Lung (tissue), 12 donors: ENCODE results near the gene L3MBTL3. TPM values are rescaled to one million over a fixed set of nuclear protein-coding genes. Genes with fewer than 3 reads are reported as not detected.

ENCODE experiments used
- ATAC-seq: fragments of 200-7000 bp; cut with Tn5 transposase; one replicate; pipeline ENCODE4 v1.9.1; 2020; ENCODE audit warnings: moderate number of reproducible peaks; ENCODE audit not compliant: insufficient read depth, low FRiP score
- DNase-seq, 3 donors: peaks; one replicate each; pipeline ENCODE4 v3.0.0-alpha.2; 2013 to 2017
- H3K27ac ChIP-seq, 2 donors: one replicate each; pipeline ENCODE4 v1.5.1; 2013; ENCODE audit warnings: mild to moderate bottlenecking in 2 of 2, moderate library complexity in 2 of 2, control low read depth in 1 of 2, inconsistent platforms in 1 of 2, low read depth in 1 of 2, low read length in 1 of 2
- H3K27me3 ChIP-seq, 3 donors: one replicate each; pipeline ENCODE4 v1.5.1; 2013; ENCODE audit warnings: low read length in 2 of 3; ENCODE audit not compliant: control insufficient read depth in 3 of 3, insufficient read depth in 3 of 3
- H3K36me3 ChIP-seq, 4 donors: one replicate each; pipeline ENCODE4 v1.5.1; 2013; ENCODE audit warnings: low read length in 4 of 4, mild to moderate bottlenecking in 1 of 4, moderate library complexity in 1 of 4; ENCODE audit not compliant: control insufficient read depth in 4 of 4, insufficient read depth in 4 of 4
- H3K4me1 ChIP-seq, 5 donors: one replicate each; pipeline ENCODE4 v1.5.1; 2013; ENCODE audit warnings: low read length in 5 of 5, mild to moderate bottlenecking in 2 of 5, moderate library complexity in 1 of 5; ENCODE audit not compliant: control insufficient read depth in 5 of 5, insufficient read depth in 5 of 5
- H3K4me3 ChIP-seq: one replicate; pipeline ENCODE4 v1.5.1; 2013; ENCODE audit warnings: mild to moderate bottlenecking, control low read depth, moderate library complexity
- H3K9ac ChIP-seq, 2 donors: one replicate each; pipeline ENCODE4 v1.5.1; 2013; ENCODE audit warnings: low read length in 2 of 2, control low read depth in 1 of 2; ENCODE audit not compliant: insufficient read depth in 1 of 2
- H3K9me3 ChIP-seq, 4 donors: one replicate each; pipeline ENCODE4 v1.5.1; 2013; ENCODE audit warnings: low read length in 3 of 4, mild to moderate bottlenecking in 1 of 4, moderate library complexity in 1 of 4; ENCODE audit not compliant: control insufficient read depth in 4 of 4, insufficient read depth in 3 of 4
- CTCF ChIP-seq: IDR thresholded peaks from 2 replicates; pipeline ENCODE4 v1.5.1; 2012; ENCODE audit warnings: mild to moderate bottlenecking; ENCODE audit errors: control extremely low read depth, extremely low read depth
- WGBS, 2 donors: extraction: QIAGEN DNeasy Blood & Tissue Kit; methylation state at CpG; one replicate each; pipeline ENCODE4 v1.1.7; 2013; 5-methylcytosine and 5-hydroxymethylcytosine counted together
- polyA plus RNA-seq, 2 donors: library from polyadenylated mRNA; stranded (reverse); fragments of 200-250 nt; gene quantifications; one replicate each; pipeline ENCODE4 v1.2.1, GENCODE V29; 2013
- total RNA-seq, 2 donors: library from RNA; depleted of rRNA in 1 of 2; stranded (reverse); fragments of >200 nt in 1 of 2; gene quantifications; one replicate each; pipeline ENCODE4 v1.2.1, GENCODE V29; 2014 to 2021
- donor health status: control.
- donor health status: control.
- donor health status: Bipolar disorder and iron deficiency.
- donor health status: healthy.
- donor health status: DM: yes; HTN: yes; CAD: no.

The L3MBTL3 gene
- total and polyA plus RNA-seq, 4 donors = 2.0 to 15.9 (median 3.7) TPM

- H3K27me3 ChIP-seq = no peaks in the 10 kb centered on the region
- H3K36me3 ChIP-seq = peaks cover 0 to 10% (median 1%) of the 10 kb centered on the region in 4 donors
- H3K9ac ChIP-seq = no peak overlapping the region
- no peak for DNase-seq
- no peak for TF ChIP-seq CTCF
- no peaks in the 10 kb centered on the region for H3K9me3 ChIP-seq
- WGBS, 2 donors = 85 to 88% methylated on average over 7 of the region's 7 CpGs
- no peak overlapping the region for H3K4me3 ChIP-seq
- H3K27ac ChIP-seq = no peak overlapping the region
- peaks cover 0 to 7% (median 0%) of the 10 kb centered on the region in 5 donors for H3K4me1 ChIP-seq
- no peak for ATAC-seq
These were observed 119.9 kb downstream of the L3MBTL3 start for GRCh38 chr6:130138116-130138908.

GRCh38 chr6:130138909-130139242 lies 120.5 kb downstream of the L3MBTL3 start:
- TF ChIP-seq CTCF = no peak
- ATAC-seq = no peak
- DNase-seq = no peak
- H3K9me3 ChIP-seq = no peaks in the 10 kb centered on the region
- 89% methylated on average over 3 of the region's 3 CpGs for WGBS, 2 donors
- no peak overlapping the region for H3K27ac ChIP-seq
- no peak overlapping the region for H3K4me3 ChIP-seq
- peaks cover 0 to 7% (median 0%) of the 10 kb centered on the region in 5 donors for H3K4me1 ChIP-seq
- H3K27me3 ChIP-seq = no peaks in the 10 kb centered on the region
- H3K9ac ChIP-seq = no peak overlapping the region
- peaks cover 0 to 10% (median under 1%) of the 10 kb centered on the region in 4 donors for H3K36me3 ChIP-seq

GRCh38 chr6:130140084-130140483 lies 121.7 kb downstream of the L3MBTL3 start:
- Histone ChIP-seq H3K27me3 (no peaks in the 10 kb centered on the region), H3K4me3 (no peak overlapping the region), H3K27ac (no peak overlapping the region), H3K9me3 (no peaks in the 10 kb centered on the region), H3K9ac (no peak overlapping the region), H3K4me1 (peaks cover 0 to 7% (median 0%) of the 10 kb centered on the region in 5 donors), H3K36me3 (peaks cover 0 to 10% (median under 1%) of the 10 kb centered on the region in 4 donors)
- ATAC-seq (no peak), DNase-seq (peak in 2 of 3 donors; percentile 68 to 83)
- no peak for TF ChIP-seq CTCF
- 36 to 69% methylated on average over 2 of the region's 2 CpGs for WGBS, 2 donors
